ENCODE measurements around the gene LARGE1.

GRCh38 chr22:33405194-33405593, 515.1 kb downstream of the LARGE1 start:
- TF ChIP-seq TAF1 (IDR thresholded peaks at IDR 0.05; ENCODE audit: low read depth, low read length), result no peak
- no peak for TF ChIP-seq POLR2AphosphoS5 (IDR thresholded peaks at IDR 0.05; ENCODE audit: low read depth, low read length)
- TF ChIP-seq POU2F2 (IDR thresholded peaks at IDR 0.05; ENCODE audit: low read depth, low read length), result no peak
